Activated CD8-positive, alpha-beta T cell treated with anti-CD3 and anti-CD28 coated beads for 36 hours (primary cell): ENCODE measurements around the gene STUM. TPM values are rescaled to one million over a fixed set of nuclear protein-coding genes. Genes with fewer than 3 reads are reported as not detected.

Source experiments
- ATAC-seq: fragments of 200-7000 bp; cut with Tn5 transposase; one replicate; pipeline ENCODE4 v1.10.0; 2021; ENCODE audit warnings: mild to moderate bottlenecking, moderate library complexity
- CTCF ChIA-PET: fragments of 350-600 bp; sonication (Branson Sonifier 250); formaldehyde crosslinking; loops from one replicate; lab custom pipeline; 2021; ENCODE audit warnings: antibody characterized with exemption; lab: Charles Lee
- POLR2A ChIA-PET: fragments of 350-600 bp; sonication (Branson Sonifier 250); formaldehyde crosslinking; loops from one replicate; lab custom pipeline; 2021; ENCODE audit warnings: antibody characterized with exemption; lab: Charles Lee
- DNase-seq: peaks from one replicate; pipeline ENCODE4 v3.0.0-alpha.2; 2020
- H3K27ac Mint-ChIP-seq: one replicate; pipeline ENCODE4 v1.8.0; 2021; ENCODE audit warnings: mild to moderate bottlenecking, mixed read lengths
- H3K27me3 Mint-ChIP-seq: one replicate; pipeline ENCODE4 v1.8.0; 2021; ENCODE audit warnings: mixed read lengths
- H3K36me3 Mint-ChIP-seq: one replicate; pipeline ENCODE4 v1.8.0; 2021; ENCODE audit warnings: low read depth, mixed read lengths
- H3K4me1 Mint-ChIP-seq: one replicate; pipeline ENCODE4 v1.8.0; 2021; ENCODE audit warnings: low read depth, mixed read lengths
- H3K4me3 Mint-ChIP-seq: one replicate; pipeline ENCODE4 v1.8.0; 2021; ENCODE audit warnings: mild to moderate bottlenecking, moderate library complexity, mixed read lengths
- H3K9me3 Mint-ChIP-seq: one replicate; pipeline ENCODE4 v1.8.0; 2021; ENCODE audit warnings: mixed read lengths
- CTCF ChIP-seq: fragments of 200-600 bp; IDR thresholded peaks from one replicate; pipeline ENCODE4 v1.8.0; 2022; ENCODE audit warnings: antibody characterized with exemption, mild to moderate bottlenecking
- intact Hi-C: fragments of 100-400 bp; cut with micrococcal nuclease; formaldehyde crosslinking; loops from one replicate; pipeline ENCODE4 v1.10.0; 2022
- total RNA-seq, 2 experiments: library from RNA; stranded (reverse); gene quantifications; one replicate each; pipeline ENCODE4 v1.2.3, GENCODE V29; 2021

The STUM gene
- total RNA-seq, 2 experiments from 2014 or later, result not detected

- no peak for ATAC-seq
- no peak for TF ChIP-seq CTCF
- H3K36me3 Mint-ChIP-seq, result peaks cover 34% of the 10 kb centered on the region
- no peak for DNase-seq
- H3K27me3 Mint-ChIP-seq, result no peaks in the 10 kb centered on the region
- peaks cover 42% of the 10 kb centered on the region for H3K4me1 Mint-ChIP-seq
- ChIA-PET CTCF (interaction anchor here (1.0 to 7.0 kb wide), 4 partner anchors 17 to 177 kb away, joined by 4 to 50 read pairs (median 17); no protein-coding TSS in a partner anchor), POLR2A (interaction anchor here (1.0 to 1.7 kb wide), 5 partner anchors 12 to 232 kb away, joined by 3 to 6 read pairs (median 4); no protein-coding TSS in a partner anchor)
- H3K4me3 Mint-ChIP-seq, result no peak overlapping the region
- H3K27ac Mint-ChIP-seq, result peak overlapping the region; percentile 70
- intact Hi-C loops, result loop anchor here (5.0 kb wide), 1 partner anchor 36 kb away; no protein-coding TSS in a partner anchor
- H3K9me3 Mint-ChIP-seq, result no peaks in the 10 kb centered on the region
Measured at GRCh38 chr1:226651041-226651731, 102.6 kb downstream of the STUM start.

GRCh38 chr1:226651732-226652105 lies 103.2 kb downstream of the STUM start:
- POLR2A ChIA-PET, result interaction anchor here (1.0 to 1.7 kb wide), 5 partner anchors 11 to 36 kb away, joined by 3 to 6 read pairs (median 3); no protein-coding TSS in a partner anchor
- peaks cover 32% of the 10 kb centered on the region for H3K36me3 Mint-ChIP-seq
- H3K9me3 Mint-ChIP-seq, result no peaks in the 10 kb centered on the region
- CTCF ChIA-PET, result interaction anchor here (1.2 to 7.0 kb wide), 4 partner anchors 17 to 60 kb away, joined by 4 to 50 read pairs (median 17); no protein-coding TSS in a partner anchor
- no peak overlapping the region for H3K27ac Mint-ChIP-seq
- no peak for ATAC-seq
- DNase-seq, result no peak
- no peaks in the 10 kb centered on the region for H3K27me3 Mint-ChIP-seq
- peaks cover 42% of the 10 kb centered on the region for H3K4me1 Mint-ChIP-seq
- H3K4me3 Mint-ChIP-seq, result no peak overlapping the region
- intact Hi-C loops, result loop anchor here (5.0 kb wide), 1 partner anchor 36 kb away; no protein-coding TSS in a partner anchor
- TF ChIP-seq CTCF, result no peak

- no peak overlapping the region for H3K4me3 Mint-ChIP-seq
- no peak for TF ChIP-seq CTCF
- CTCF ChIA-PET, result interaction anchor here (0.8 to 7.0 kb wide), 4 partner anchors 15 to 59 kb away, joined by 3 to 50 read pairs (median 8); no protein-coding TSS in a partner anchor
- no peak overlapping the region for H3K27ac Mint-ChIP-seq
- peaks cover 42% of the 10 kb centered on the region for H3K4me1 Mint-ChIP-seq
- POLR2A ChIA-PET, result interaction anchor here (1.0 to 5.2 kb wide), 8 partner anchors 10 to 79 kb away, joined by 3 to 32 read pairs (median 6); no protein-coding TSS in a partner anchor
- no peak for DNase-seq
- ATAC-seq, result no peak
- no peaks in the 10 kb centered on the region for H3K27me3 Mint-ChIP-seq
- H3K9me3 Mint-ChIP-seq, result no peaks in the 10 kb centered on the region
- H3K36me3 Mint-ChIP-seq, result peaks cover 23% of the 10 kb centered on the region
- intact Hi-C loops, result loop anchor here (5.0 kb wide), 1 partner anchor 35 kb away; no protein-coding TSS in a partner anchor
Measured at GRCh38 chr1:226652613-226653012, 104.0 kb downstream of the STUM start.

- Mint-ChIP-seq H3K36me3 (peaks cover 15% of the 10 kb centered on the region), H3K4me1 (peaks cover 44% of the 10 kb centered on the region), H3K27me3 (no peaks in the 10 kb centered on the region), H3K27ac (no peak overlapping the region), H3K9me3 (no peaks in the 10 kb centered on the region), H3K4me3 (peak overlapping the region; percentile 74)
- ChIA-PET CTCF (interaction anchor here (0.8 to 7.0 kb wide), 13 partner anchors 9 to 175 kb away, joined by 3 to 50 read pairs (median 4); no protein-coding TSS in a partner anchor), POLR2A (interaction anchor here (0.6 to 5.2 kb wide), 16 partner anchors 9 to 83 kb away, joined by 3 to 32 read pairs (median 5); no protein-coding TSS in a partner anchor)
- intact Hi-C loops, result loop anchor here (5.0 kb wide), 1 partner anchor 34 kb away; no protein-coding TSS in a partner anchor
- peak; percentile 83 for ATAC-seq
- no peak for TF ChIP-seq CTCF
- peak; percentile 84 for DNase-seq
Measured at GRCh38 chr1:226653311-226653921, 104.9 kb downstream of the STUM start.
